Brain microvascular endothelial cell (primary cell): ENCODE measurements around the gene FGF21.

Experiments
- DNase-seq: peaks from one replicate; pipeline ENCODE4 v3.0.0-alpha.2; 2020
- H3K27ac ChIP-seq: fragments of 250-450 bp; sonication (Bioruptor Pico); 2 replicates; pipeline ENCODE4 v1.5.1; 2020; ENCODE audit warnings: mild to moderate bottlenecking, moderate library complexity
- H3K27me3 ChIP-seq: fragments of 250-450 bp; sonication (Bioruptor Pico); replicated peaks from 2 replicates; pipeline ENCODE4 v1.5.1; 2020; ENCODE audit warnings: mild to moderate bottlenecking
- H3K36me3 ChIP-seq: fragments of 250-450 bp; sonication (Bioruptor Pico); replicated peaks from 2 replicates; pipeline ENCODE4 v1.5.1; 2020; ENCODE audit warnings: mild to moderate bottlenecking
- H3K4me3 ChIP-seq: 2 replicates; pipeline ENCODE4 v1.5.1; 2011; ENCODE audit warnings: low read depth, mild to moderate bottlenecking, control low read depth, low read length, moderate library complexity
- CTCF ChIP-seq: IDR thresholded peaks from 2 replicates; pipeline ENCODE4 v1.5.1; 2011; ENCODE audit warnings: low read depth, mild to moderate bottlenecking, moderate library complexity, low read length, control low read depth, inconsistent platforms; ENCODE audit errors: missing control alignments
- in situ Hi-C: cut with HindIII; loops from 2 replicates; pipeline ENCODE4 v1.10.0; 2017; ENCODE audit warnings: low sequenced_read_pairs, low pct_ligation_motif_present

The FGF21 gene

GRCh38 chr19:48741129-48741999 lies 14.0 kb upstream of the FGF21 start:
- peaks cover 6% of the 10 kb centered on the region for H3K27me3 ChIP-seq
- DNase-seq, result no peak
- no peak for TF ChIP-seq CTCF
- in situ Hi-C loops, result no loop called here
- H3K27ac ChIP-seq, result no peak overlapping the region
- H3K36me3 ChIP-seq, result no peaks in the 10 kb centered on the region
- H3K4me3 ChIP-seq, result no peak overlapping the region

- TF ChIP-seq CTCF, result no peak
- H3K27ac ChIP-seq, result no peak overlapping the region
- peaks cover 6% of the 10 kb centered on the region for H3K27me3 ChIP-seq
- DNase-seq, result no peak
- H3K36me3 ChIP-seq, result no peaks in the 10 kb centered on the region
- in situ Hi-C loops, result no loop called here
- H3K4me3 ChIP-seq, result no peak overlapping the region
These were observed 13.2 kb upstream of the FGF21 start for GRCh38 chr19:48742096-48742495.

- Histone ChIP-seq H3K4me3 (peak overlapping the region; percentile 9), H3K27me3 (no peaks in the 10 kb centered on the region)
These were observed 9.9 kb upstream of the FGF21 start for GRCh38 chr19:48745208-48745995.

GRCh38 chr19:48746110-48746509 lies 9.2 kb upstream of the FGF21 start:
- DNase-seq, result no peak
- no peaks in the 10 kb centered on the region for H3K36me3 ChIP-seq
- no peak overlapping the region for H3K4me3 ChIP-seq
- peak overlapping the region; percentile 93 for H3K27ac ChIP-seq
- no peak for TF ChIP-seq CTCF
- no peaks in the 10 kb centered on the region for H3K27me3 ChIP-seq
- in situ Hi-C loops, result no loop called here

More at GRCh38 chr19:48745208-48745995, 9.9 kb upstream of the FGF21 start:
- peak; percentile 77 for DNase-seq
- in situ Hi-C loops, result no loop called here
- no peak for TF ChIP-seq CTCF
- Histone ChIP-seq H3K36me3 (no peaks in the 10 kb centered on the region), H3K27ac (no peak overlapping the region)

- H3K27me3 ChIP-seq, result no peaks in the 10 kb centered on the region
- no peak for TF ChIP-seq CTCF
- H3K4me3 ChIP-seq, result peak within 1 kb of the TSS; percentile 69
- peak; percentile 94 for DNase-seq
- H3K36me3 ChIP-seq, result no peaks in the 10 kb centered on the region
- in situ Hi-C loops, result no loop called here
- peak within 1 kb of the TSS; percentile 93 for H3K27ac ChIP-seq
These were observed 8.4 kb upstream of the FGF21 start, which contains the start of gene IZUMO1 for GRCh38 chr19:48746738-48747575. TSS of gene IZUMO1 (minus strand) at chr19:48746909. CDS start at chr19:48745859, 1,050 bp downstream.
